ENCODE measurements around the gene CHRM1. TPM values are rescaled to one million over a fixed set of nuclear protein-coding genes. Genes with fewer than 3 reads are reported as not detected.
"Not testable (repeated sequence)": the region's sequence is repeated elsewhere in the genome, so short reads cannot be mapped to it uniquely, and the experiment has no call there.

Gene CHRM1
- not detected for total RNA-seq
- total RNA-seq = 0 reads per million in 2 donors

GRCh38 chr11:62921201-62921572 lies at the start of gene CHRM1:
CHRM1 (minus strand) TSS chr11:62921363; CDS start chr11:62911100, 10,263 bp downstream.
- no peaks in the 10 kb centered on the region for H3K9me3 ChIP-seq (ENCODE audit: control insufficient read depth, low read length, poor library complexity, severe bottlenecking)
- no peak within 1 kb of the TSS for H3K27ac Mint-ChIP-seq
- ATAC-seq (no peak), DNase-seq (no peak)
- peaks cover 74% of the 10 kb centered on the region for H3K27me3 Mint-ChIP-seq
- peak within 1 kb of the TSS; percentile 42 for H3K4me3 Mint-ChIP-seq
- peaks cover 12% of the 10 kb centered on the region for H3K4me1 Mint-ChIP-seq
- no peaks in the 10 kb centered on the region for H3K36me3 Mint-ChIP-seq (ENCODE audit: low read depth)

GRCh38 chr11:62965574-62965973 lies 44.4 kb upstream of the CHRM1 start:
- ATAC-seq = no peak
- Mint-ChIP-seq H3K36me3 (ENCODE audit: low read depth) (no peaks in the 10 kb centered on the region), H3K27ac (no peak overlapping the region), H3K4me1 (no peaks in the 10 kb centered on the region), H3K4me3 (no peak overlapping the region), H3K27me3 (peaks cover 38% of the 10 kb centered on the region)
- H3K9me3 ChIP-seq (ENCODE audit: control insufficient read depth, low read length, poor library complexity, severe bottlenecking) = no peaks in the 10 kb centered on the region
- no peak for DNase-seq

GRCh38 chr11:62962391-62962790 lies 41.2 kb upstream of the CHRM1 start:
- H3K27ac Mint-ChIP-seq = no peak overlapping the region
- H3K9me3 ChIP-seq (ENCODE audit: control insufficient read depth, low read length, poor library complexity, severe bottlenecking) = no peaks in the 10 kb centered on the region
- no peak for DNase-seq
- H3K4me3 Mint-ChIP-seq = no peak overlapping the region
- H3K36me3 Mint-ChIP-seq (ENCODE audit: low read depth) = peaks cover 2% of the 10 kb centered on the region
- no peak for ATAC-seq
- H3K27me3 Mint-ChIP-seq = peaks cover 42% of the 10 kb centered on the region
- peaks cover 5% of the 10 kb centered on the region for H3K4me1 Mint-ChIP-seq

GRCh38 chr11:62961017-62961570 lies 39.9 kb upstream of the CHRM1 start:
- Mint-ChIP-seq H3K4me3 (no peak overlapping the region), H3K27me3 (peaks cover 33% of the 10 kb centered on the region), H3K27ac (no peak overlapping the region), H3K4me1 (peaks cover 5% of the 10 kb centered on the region), H3K36me3 (ENCODE audit: low read depth) (peaks cover 2% of the 10 kb centered on the region)
- H3K9me3 ChIP-seq (ENCODE audit: control insufficient read depth, low read length, poor library complexity, severe bottlenecking) = no peaks in the 10 kb centered on the region
- ATAC-seq (no peak), DNase-seq (no peak)

GRCh38 chr11:62959422-62959980 lies 38.3 kb upstream of the CHRM1 start:
- peaks cover 2% of the 10 kb centered on the region for H3K36me3 Mint-ChIP-seq (ENCODE audit: low read depth)
- no peak for DNase-seq
- no peak overlapping the region for H3K27ac Mint-ChIP-seq
- H3K4me1 Mint-ChIP-seq = peaks cover 5% of the 10 kb centered on the region
- H3K4me3 Mint-ChIP-seq = no peak overlapping the region
- no peak for ATAC-seq
- H3K9me3 ChIP-seq (ENCODE audit: control insufficient read depth, low read length, poor library complexity, severe bottlenecking) = no peaks in the 10 kb centered on the region
- peaks cover 34% of the 10 kb centered on the region for H3K27me3 Mint-ChIP-seq

GRCh38 chr11:62958547-62959421 lies 37.6 kb upstream of the CHRM1 start:
- DNase-seq (no peak), ATAC-seq (no peak)
- peaks cover 37% of the 10 kb centered on the region for H3K27me3 Mint-ChIP-seq
- H3K4me1 Mint-ChIP-seq = peaks cover 5% of the 10 kb centered on the region
- peaks cover 2% of the 10 kb centered on the region for H3K36me3 Mint-ChIP-seq (ENCODE audit: low read depth)
- H3K4me3 Mint-ChIP-seq = no peak overlapping the region
- no peak overlapping the region for H3K27ac Mint-ChIP-seq
- no peaks in the 10 kb centered on the region for H3K9me3 ChIP-seq (ENCODE audit: control insufficient read depth, low read length, poor library complexity, severe bottlenecking)

GRCh38 chr11:62957147-62957546 lies 36.0 kb upstream of the CHRM1 start:
- peaks cover 2% of the 10 kb centered on the region for H3K36me3 Mint-ChIP-seq (ENCODE audit: low read depth)

GRCh38 chr11:62954478-62954877 lies 33.3 kb upstream of the CHRM1 start:
- Mint-ChIP-seq H3K27me3 (peaks cover 51% of the 10 kb centered on the region), H3K27ac (no peak overlapping the region), H3K4me3 (no peak overlapping the region), H3K4me1 (peaks cover 5% of the 10 kb centered on the region), H3K36me3 (ENCODE audit: low read depth) (peaks cover 2% of the 10 kb centered on the region)
- DNase-seq (no peak), ATAC-seq (no peak)
- H3K9me3 ChIP-seq (ENCODE audit: control insufficient read depth, low read length, poor library complexity, severe bottlenecking) = no peaks in the 10 kb centered on the region

More at GRCh38 chr11:62957147-62957546, 36.0 kb upstream of the CHRM1 start:
- DNase-seq (no peak), ATAC-seq (no peak)
- no peak overlapping the region for H3K27ac Mint-ChIP-seq
- H3K27me3 Mint-ChIP-seq = peaks cover 34% of the 10 kb centered on the region
- no peaks in the 10 kb centered on the region for H3K9me3 ChIP-seq (ENCODE audit: control insufficient read depth, low read length, poor library complexity, severe bottlenecking)
- H3K4me1 Mint-ChIP-seq = peaks cover 5% of the 10 kb centered on the region
- H3K4me3 Mint-ChIP-seq = no peak overlapping the region

GRCh38 chr11:62953811-62954210 lies 32.6 kb upstream of the CHRM1 start:
- H3K36me3 Mint-ChIP-seq (ENCODE audit: low read depth) = peaks cover under 1% of the 10 kb centered on the region
- no peak overlapping the region for H3K27ac Mint-ChIP-seq

GRCh38 chr11:62948765-62949320 lies 27.7 kb upstream of the CHRM1 start:
- H3K9me3 ChIP-seq (ENCODE audit: control insufficient read depth, low read length, poor library complexity, severe bottlenecking) = no peaks in the 10 kb centered on the region
- H3K4me1 Mint-ChIP-seq = no peaks in the 10 kb centered on the region
- peaks cover 4% of the 10 kb centered on the region for H3K36me3 Mint-ChIP-seq (ENCODE audit: low read depth)
- DNase-seq (no peak), ATAC-seq (no peak)
- no peak overlapping the region for H3K27ac Mint-ChIP-seq
- peaks cover 62% of the 10 kb centered on the region for H3K27me3 Mint-ChIP-seq
- no peak overlapping the region for H3K4me3 Mint-ChIP-seq

More at GRCh38 chr11:62953811-62954210, 32.6 kb upstream of the CHRM1 start:
- H3K9me3 ChIP-seq (ENCODE audit: control insufficient read depth, low read length, poor library complexity, severe bottlenecking) = no peaks in the 10 kb centered on the region
- DNase-seq (no peak), ATAC-seq (no peak)
- Mint-ChIP-seq H3K27me3 (peaks cover 53% of the 10 kb centered on the region), H3K4me3 (no peak overlapping the region), H3K4me1 (peaks cover under 1% of the 10 kb centered on the region)

GRCh38 chr11:62945538-62945937 lies 24.4 kb upstream of the CHRM1 start:
- H3K4me3 Mint-ChIP-seq; H3K4me1 Mint-ChIP-seq; H3K9me3 ChIP-seq (ENCODE audit: control insufficient read depth, low read length, poor library complexity, severe bottlenecking); H3K36me3 Mint-ChIP-seq (ENCODE audit: low read depth); DNase-seq; ATAC-seq; H3K27ac Mint-ChIP-seq: not testable (repeated sequence)
- peaks cover 52% of the 10 kb centered on the region for H3K27me3 Mint-ChIP-seq

GRCh38 chr11:62937528-62937927 lies 16.4 kb upstream of the CHRM1 start:
- not testable (repeated sequence) for H3K9me3 ChIP-seq (ENCODE audit: control insufficient read depth, low read length, poor library complexity, severe bottlenecking); H3K4me3 Mint-ChIP-seq; H3K27me3 Mint-ChIP-seq; H3K4me1 Mint-ChIP-seq; H3K36me3 Mint-ChIP-seq (ENCODE audit: low read depth); ATAC-seq; H3K27ac Mint-ChIP-seq; DNase-seq

- DNase-seq (no peak), ATAC-seq (no peak)
- peaks cover 31% of the 10 kb centered on the region for H3K27me3 Mint-ChIP-seq
- no peak overlapping the region for H3K4me3 Mint-ChIP-seq
- no peak overlapping the region for H3K27ac Mint-ChIP-seq
- H3K36me3 Mint-ChIP-seq (ENCODE audit: low read depth) = peaks cover 4% of the 10 kb centered on the region
- H3K9me3 ChIP-seq (ENCODE audit: control insufficient read depth, low read length, poor library complexity, severe bottlenecking) = no peaks in the 10 kb centered on the region
- no peaks in the 10 kb centered on the region for H3K4me1 Mint-ChIP-seq
Measured at GRCh38 chr11:62934496-62934785, 13.3 kb upstream of the CHRM1 start.
